Calu3 (cell line): ENCODE data around the gene KLHL33. TPM values are rescaled to one million over a fixed set of nuclear protein-coding genes. Genes with fewer than 3 reads are reported as not detected.

Source experiments
- BruUV-seq: library from RNA; stranded (reverse); fragments of 400-500 nt; replicated peaks from 2 replicates; lab custom pipeline; 2021; lab: Mats Ljungman, UMichigan
- CTCF ChIA-PET: fragments of 300-600 bp; sonication (Branson Sonifier 250); formaldehyde crosslinking; loops from one replicate; lab custom pipeline; 2022; ENCODE audit warnings: antibody characterized with exemption; lab: Charles Lee
- DNase-seq: peaks from one replicate; pipeline ENCODE4 v3.0.0; 2022
- H3K27ac Mint-ChIP-seq: one replicate; pipeline ENCODE4 v1.8.0; 2022; ENCODE audit warnings: mixed read lengths; ENCODE audit not compliant: unreplicated experiment
- H3K27me3 Mint-ChIP-seq: one replicate; pipeline ENCODE4 v1.8.0; 2022; ENCODE audit warnings: mixed read lengths; ENCODE audit not compliant: unreplicated experiment
- H3K36me3 Mint-ChIP-seq: one replicate; pipeline ENCODE4 v1.8.0; 2022; ENCODE audit warnings: mild to moderate bottlenecking, moderate library complexity, mixed read lengths; ENCODE audit not compliant: insufficient read depth, unreplicated experiment
- H3K4me1 Mint-ChIP-seq: one replicate; pipeline ENCODE4 v1.8.0; 2022; ENCODE audit warnings: mild to moderate bottlenecking, low read depth, mixed read lengths; ENCODE audit not compliant: unreplicated experiment
- H3K4me3 Mint-ChIP-seq: one replicate; pipeline ENCODE4 v1.8.0; 2022; ENCODE audit warnings: mild to moderate bottlenecking, low read depth, moderate library complexity, mixed read lengths; ENCODE audit not compliant: unreplicated experiment
- H3K9me3 Mint-ChIP-seq: one replicate; pipeline ENCODE4 v1.8.0; 2022; ENCODE audit warnings: low read depth, mixed read lengths; ENCODE audit not compliant: unreplicated experiment
- intact Hi-C: fragments of 100-400 bp; cut with micrococcal nuclease; formaldehyde crosslinking; loops from one replicate; pipeline ENCODE4 v1.10.0; 2022; ENCODE audit not compliant: unreplicated experiment
- total RNA-seq: library from RNA; stranded (reverse); gene quantifications from 2 replicates; pipeline ENCODE4 v1.2.3, GENCODE V29; 2022
- TF ChIP-seq, protein P1 (sequence below): fragments of 200-600 bp; IDR thresholded peaks from one replicate; pipeline ENCODE4 v1.8.0; 2022; ENCODE audit warnings: antibody characterized with exemption; ENCODE audit not compliant: unreplicated experiment

KLHL33 gene
- total RNA-seq, 1 experiment from 2014 or later, result not detected

DNA sequence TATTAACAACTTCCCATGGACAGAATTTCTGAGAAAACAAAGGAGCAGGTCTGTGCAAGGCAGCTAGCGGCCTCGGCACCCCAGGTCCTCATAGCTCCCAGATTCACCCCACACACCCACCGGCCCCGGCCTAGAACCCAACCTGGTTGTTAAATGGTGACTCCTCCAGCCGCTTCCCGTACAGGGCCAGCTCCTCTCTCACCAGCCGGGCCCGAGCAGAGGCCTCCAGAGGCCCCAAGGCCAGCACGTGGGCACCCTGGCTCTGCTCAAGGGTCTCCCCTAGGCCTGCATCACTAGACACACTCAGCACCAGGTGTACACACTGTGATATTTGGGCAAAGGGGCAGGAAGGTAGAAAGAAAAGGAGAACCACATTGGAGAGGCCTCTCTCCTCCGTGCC, 52.9 kb downstream of the KLHL33 start:
- TF ChIP-seq, protein P1, sequence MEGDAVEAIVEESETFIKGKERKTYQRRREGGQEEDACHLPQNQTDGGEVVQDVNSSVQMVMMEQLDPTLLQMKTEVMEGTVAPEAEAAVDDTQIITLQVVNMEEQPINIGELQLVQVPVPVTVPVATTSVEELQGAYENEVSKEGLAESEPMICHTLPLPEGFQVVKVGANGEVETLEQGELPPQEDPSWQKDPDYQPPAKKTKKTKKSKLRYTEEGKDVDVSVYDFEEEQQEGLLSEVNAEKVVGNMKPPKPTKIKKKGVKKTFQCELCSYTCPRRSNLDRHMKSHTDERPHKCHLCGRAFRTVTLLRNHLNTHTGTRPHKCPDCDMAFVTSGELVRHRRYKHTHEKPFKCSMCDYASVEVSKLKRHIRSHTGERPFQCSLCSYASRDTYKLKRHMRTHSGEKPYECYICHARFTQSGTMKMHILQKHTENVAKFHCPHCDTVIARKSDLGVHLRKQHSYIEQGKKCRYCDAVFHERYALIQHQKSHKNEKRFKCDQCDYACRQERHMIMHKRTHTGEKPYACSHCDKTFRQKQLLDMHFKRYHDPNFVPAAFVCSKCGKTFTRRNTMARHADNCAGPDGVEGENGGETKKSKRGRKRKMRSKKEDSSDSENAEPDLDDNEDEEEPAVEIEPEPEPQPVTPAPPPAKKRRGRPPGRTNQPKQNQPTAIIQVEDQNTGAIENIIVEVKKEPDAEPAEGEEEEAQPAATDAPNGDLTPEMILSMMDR, result no peak
- peaks cover 27% of the 10 kb centered on the region for H3K36me3 Mint-ChIP-seq
- H3K4me3 Mint-ChIP-seq, result no peak overlapping the region
- H3K27ac Mint-ChIP-seq, result no peak overlapping the region
- H3K4me1 Mint-ChIP-seq, result no peaks in the 10 kb centered on the region
- intact Hi-C loops, result no loop called here
- BruUV-seq, result no TSS peak
- H3K27me3 Mint-ChIP-seq, result no peaks in the 10 kb centered on the region
- H3K9me3 Mint-ChIP-seq, result no peaks in the 10 kb centered on the region
- CTCF ChIA-PET, result no interaction called here
- no peak for DNase-seq

DNA sequence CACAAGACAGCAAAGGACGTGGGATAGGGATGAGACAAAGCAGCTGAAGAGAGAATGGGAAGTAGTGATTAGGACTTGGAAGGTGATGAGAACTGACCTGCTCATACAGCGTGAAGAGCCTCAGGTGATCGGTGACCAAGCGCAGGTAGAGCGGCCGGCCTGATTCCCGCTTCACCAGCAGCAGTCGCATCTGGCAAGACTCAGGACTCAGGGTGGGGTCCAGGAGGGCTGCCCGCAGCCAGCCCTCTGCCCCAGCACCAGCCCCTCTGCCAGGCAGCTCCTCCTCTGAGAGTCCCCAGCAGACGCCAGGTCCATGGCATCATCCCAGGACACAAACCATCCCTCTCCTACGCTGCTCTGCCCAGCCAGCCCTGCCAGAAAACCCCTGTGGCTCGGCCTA, 53.4 kb downstream of the KLHL33 start:
- no peak overlapping the region for H3K27ac Mint-ChIP-seq
- DNase-seq, result no peak
- no TSS peak for BruUV-seq
- intact Hi-C loops, result no loop called here
- CTCF ChIA-PET, result no interaction called here
- H3K4me3 Mint-ChIP-seq, result no peak overlapping the region
- no peaks in the 10 kb centered on the region for H3K9me3 Mint-ChIP-seq
- peaks cover 29% of the 10 kb centered on the region for H3K36me3 Mint-ChIP-seq
- TF ChIP-seq, protein P1, result no peak
- no peaks in the 10 kb centered on the region for H3K4me1 Mint-ChIP-seq
- no peaks in the 10 kb centered on the region for H3K27me3 Mint-ChIP-seq

GRCh38 chr14:20381341-20381740, 54.6 kb downstream of the KLHL33 start:
- CTCF ChIA-PET, result no interaction called here
- H3K9me3 Mint-ChIP-seq, result no peaks in the 10 kb centered on the region
- intact Hi-C loops, result no loop called here
- BruUV-seq, result no TSS peak
- no peak overlapping the region for H3K27ac Mint-ChIP-seq
- H3K36me3 Mint-ChIP-seq, result peaks cover 30% of the 10 kb centered on the region
- no peaks in the 10 kb centered on the region for H3K4me1 Mint-ChIP-seq
- TF ChIP-seq, protein P1, result no peak
- no peak overlapping the region for H3K4me3 Mint-ChIP-seq
- DNase-seq, result no peak
- H3K27me3 Mint-ChIP-seq, result no peaks in the 10 kb centered on the region

DNA sequence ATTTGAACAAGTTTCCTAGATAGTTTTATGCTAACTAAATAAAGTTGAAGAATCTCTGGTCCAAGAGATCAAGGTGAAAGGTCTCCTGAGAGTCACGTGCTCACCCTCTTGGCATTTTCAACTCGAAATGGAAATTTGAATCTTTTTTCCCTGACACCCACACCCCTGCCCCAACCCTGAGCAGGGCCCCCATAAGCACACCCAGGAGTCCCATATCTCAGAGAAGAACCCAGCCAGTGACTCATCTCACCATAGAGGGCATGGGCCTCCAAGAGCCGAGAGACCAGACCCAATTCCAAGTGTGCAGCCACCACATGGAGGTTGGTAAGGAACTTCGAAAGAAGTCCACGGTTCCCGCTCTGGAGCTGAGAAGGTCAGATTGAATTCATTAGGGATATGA, 55.3 kb downstream of the KLHL33 start:
- no peak for DNase-seq
- Mint-ChIP-seq H3K27me3 (no peaks in the 10 kb centered on the region), H3K36me3 (peaks cover 34% of the 10 kb centered on the region), H3K4me3 (no peak overlapping the region), H3K9me3 (no peaks in the 10 kb centered on the region), H3K4me1 (no peaks in the 10 kb centered on the region), H3K27ac (no peak overlapping the region)
- TF ChIP-seq, protein P1, result no peak
- no TSS peak for BruUV-seq
- CTCF ChIA-PET, result no interaction called here
- intact Hi-C loops, result no loop called here
